Neural progenitor cell (in vitro differentiated cells): ENCODE measurements around the gene AK2. TPM values are rescaled to one million over a fixed set of nuclear protein-coding genes. Genes with fewer than 3 reads are reported as not detected.

Experiments
- DNase-seq: peaks from one replicate; pipeline ENCODE4 v3.0.0-alpha.2; 2016; ENCODE audit warnings: low spot score
- H2AFZ ChIP-seq: fragments of 200-600 bp; sonication (generic); replicated peaks from 2 replicates; pipeline ENCODE4 v1.6.1; 2016; ENCODE audit warnings: antibody characterized with exemption
- H3F3A ChIP-seq: fragments of 200-600 bp; sonication (generic); 2 replicates; pipeline ENCODE4 v1.6.1; 2016; ENCODE audit warnings: antibody characterized with exemption, low read depth
- H3K27ac ChIP-seq: fragments of 200-600 bp; sonication (generic); 2 replicates; pipeline ENCODE4 v1.5.1; 2016; ENCODE audit warnings: mild to moderate bottlenecking
- H3K27me3 ChIP-seq: fragments of 200-600 bp; sonication (generic); 2 replicates; pipeline ENCODE4 v1.6.1; 2016; ENCODE audit warnings: mild to moderate bottlenecking, moderate library complexity
- H3K36me3 ChIP-seq: fragments of 200-600 bp; sonication (generic); 2 replicates; pipeline ENCODE4 v1.5.1; 2016
- H3K4me1 ChIP-seq: fragments of 200-600 bp; sonication (generic); 2 replicates; pipeline ENCODE4 v1.6.1; 2016; ENCODE audit warnings: mixed run types
- H3K4me2 ChIP-seq: fragments of 200-600 bp; sonication (generic); 2 replicates; pipeline ENCODE4 v1.6.1; 2016
- H3K4me3 ChIP-seq: fragments of 200-600 bp; sonication (generic); 2 replicates; pipeline ENCODE4 v1.5.1; 2016
- H3K79me2 ChIP-seq: fragments of 200-600 bp; sonication (generic); 2 replicates; pipeline ENCODE4 v1.6.1; 2016; ENCODE audit warnings: low read depth
- H3K9ac ChIP-seq: fragments of 200-600 bp; sonication (generic); 2 replicates; pipeline ENCODE4 v1.6.1; 2016
- H3K9me3 ChIP-seq: fragments of 200-600 bp; sonication (generic); 2 replicates; pipeline ENCODE4 v1.5.1; 2016; ENCODE audit warnings: low read depth
- H4K20me1 ChIP-seq: fragments of 200-600 bp; sonication (generic); 2 replicates; pipeline ENCODE4 v1.6.1; 2016; ENCODE audit warnings: low read depth
- H3K27ac Mint-ChIP-seq: 3 replicates; pipeline ENCODE4 v1.8.0; 2021; ENCODE audit warnings: mixed read lengths
- H3K27me3 Mint-ChIP-seq: 2 replicates; pipeline ENCODE4 v1.8.0; 2022; ENCODE audit warnings: low read depth, mild to moderate bottlenecking, inconsistent platforms, moderate library complexity, mixed read lengths; ENCODE audit not compliant: insufficient read depth
- H3K36me3 Mint-ChIP-seq: 3 replicates; pipeline ENCODE4 v1.8.0; 2021; ENCODE audit warnings: mixed read lengths
- H3K4me1 Mint-ChIP-seq: 3 replicates; pipeline ENCODE4 v1.8.0; 2021; ENCODE audit warnings: mixed read lengths
- H3K4me3 Mint-ChIP-seq: 3 replicates; pipeline ENCODE4 v1.8.0; 2021; ENCODE audit warnings: mild to moderate bottlenecking, moderate library complexity, mixed read lengths
- H3K9me3 Mint-ChIP-seq: 3 replicates; pipeline ENCODE4 v1.8.0; 2020; ENCODE audit warnings: mixed read lengths
- EZH2 ChIP-seq: fragments of 200-600 bp; sonication (generic); IDR thresholded peaks from 2 replicates; pipeline ENCODE4 v1.6.1; 2017; ENCODE audit warnings: antibody characterized with exemption, mild to moderate bottlenecking, moderate library complexity
- EZH2phosphoT487 ChIP-seq: fragments of 200-600 bp; sonication (generic); IDR thresholded peaks from 2 replicates; pipeline ENCODE4 v1.6.1; 2017; ENCODE audit warnings: antibody characterized with exemption
- total RNA-seq: library from RNA; depleted of rRNA; stranded (reverse); fragments of >200 nt; gene quantifications from 2 replicates; pipeline ENCODE4 v1.2.3, GENCODE V29; 2015; ENCODE audit warnings: low replicate concordance
- TF ChIP-seq, protein P1 (sequence below): fragments of 200-600 bp; sonication (generic); IDR thresholded peaks from 2 replicates; pipeline ENCODE4 v1.5.1; 2017; ENCODE audit warnings: antibody characterized with exemption, mild to moderate bottlenecking

Gene AK2
- total RNA-seq, 1 donor from 2014 or later, result 128 TPM

GRCh38 chr1:32960819-32961355, 75.8 kb downstream of the AK2 start:
- Histone ChIP-seq H3K79me2 (peaks cover 52% of the 10 kb centered on the region), H3K4me3 (no peak overlapping the region), H3K4me2 (no peak overlapping the region)

DNA sequence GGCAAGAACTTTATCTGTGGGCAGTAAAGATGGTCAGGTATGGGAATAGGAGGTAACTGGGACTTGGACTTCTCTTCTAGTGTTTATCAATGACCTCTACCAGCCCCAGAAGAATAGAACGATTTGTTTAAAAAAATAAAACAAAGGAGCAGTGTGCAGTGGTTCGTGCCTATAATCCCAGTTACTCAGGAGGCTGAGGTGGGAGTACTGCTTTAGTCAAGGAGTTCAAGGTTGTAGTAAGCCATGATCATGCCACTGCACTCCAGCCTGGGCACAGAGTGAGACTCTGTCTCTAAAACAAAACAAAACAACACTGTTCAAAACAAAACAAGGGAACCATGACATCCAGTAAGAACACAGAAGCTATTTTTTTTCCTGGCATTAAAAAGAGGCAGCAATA, 76.3 kb downstream of the AK2 start:
- H3K4me3 ChIP-seq, result no peak overlapping the region
- no peak overlapping the region for H3K9ac ChIP-seq
- H3F3A ChIP-seq, result peaks cover 13% of the 10 kb centered on the region
- Mint-ChIP-seq H3K4me3 (no peak overlapping the region), H3K27ac (no peak overlapping the region), H3K27me3 (peaks cover 2% of the 10 kb centered on the region), H3K36me3 (peaks cover 2% of the 10 kb centered on the region), H3K9me3 (no peaks in the 10 kb centered on the region), H3K4me1 (peaks cover 31% of the 10 kb centered on the region)
- peaks cover 52% of the 10 kb centered on the region for H3K79me2 ChIP-seq
- no peaks in the 10 kb centered on the region for H3K36me3 ChIP-seq
- TF ChIP-seq EZH2 (no peak), EZH2phosphoT487 (no peak)
- TF ChIP-seq, protein P1, sequence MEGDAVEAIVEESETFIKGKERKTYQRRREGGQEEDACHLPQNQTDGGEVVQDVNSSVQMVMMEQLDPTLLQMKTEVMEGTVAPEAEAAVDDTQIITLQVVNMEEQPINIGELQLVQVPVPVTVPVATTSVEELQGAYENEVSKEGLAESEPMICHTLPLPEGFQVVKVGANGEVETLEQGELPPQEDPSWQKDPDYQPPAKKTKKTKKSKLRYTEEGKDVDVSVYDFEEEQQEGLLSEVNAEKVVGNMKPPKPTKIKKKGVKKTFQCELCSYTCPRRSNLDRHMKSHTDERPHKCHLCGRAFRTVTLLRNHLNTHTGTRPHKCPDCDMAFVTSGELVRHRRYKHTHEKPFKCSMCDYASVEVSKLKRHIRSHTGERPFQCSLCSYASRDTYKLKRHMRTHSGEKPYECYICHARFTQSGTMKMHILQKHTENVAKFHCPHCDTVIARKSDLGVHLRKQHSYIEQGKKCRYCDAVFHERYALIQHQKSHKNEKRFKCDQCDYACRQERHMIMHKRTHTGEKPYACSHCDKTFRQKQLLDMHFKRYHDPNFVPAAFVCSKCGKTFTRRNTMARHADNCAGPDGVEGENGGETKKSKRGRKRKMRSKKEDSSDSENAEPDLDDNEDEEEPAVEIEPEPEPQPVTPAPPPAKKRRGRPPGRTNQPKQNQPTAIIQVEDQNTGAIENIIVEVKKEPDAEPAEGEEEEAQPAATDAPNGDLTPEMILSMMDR, result no peak
- no peaks in the 10 kb centered on the region for H3K9me3 ChIP-seq
- DNase-seq, result no peak
- H3K4me1 ChIP-seq, result peaks cover 13% of the 10 kb centered on the region
- H2AFZ ChIP-seq, result no peak overlapping the region
- H3K4me2 ChIP-seq, result no peak overlapping the region
- peaks cover 31% of the 10 kb centered on the region for H4K20me1 ChIP-seq
- peaks cover 9% of the 10 kb centered on the region for H3K27me3 ChIP-seq
- no peak overlapping the region for H3K27ac ChIP-seq

More at GRCh38 chr1:32960819-32961355, 75.8 kb downstream of the AK2 start:
- DNase-seq, result no peak
- Mint-ChIP-seq H3K4me1 (peaks cover 31% of the 10 kb centered on the region), H3K36me3 (peaks cover 2% of the 10 kb centered on the region), H3K27ac (no peak overlapping the region), H3K27me3 (peaks cover 2% of the 10 kb centered on the region), H3K4me3 (no peak overlapping the region), H3K9me3 (no peaks in the 10 kb centered on the region)
- H3K36me3 ChIP-seq, result no peaks in the 10 kb centered on the region
- H4K20me1 ChIP-seq, result peaks cover 31% of the 10 kb centered on the region
- H2AFZ ChIP-seq, result no peak overlapping the region
- no peaks in the 10 kb centered on the region for H3K9me3 ChIP-seq
- TF ChIP-seq EZH2, result no peak
- TF ChIP-seq, protein P1, result no peak
- no peak for TF ChIP-seq EZH2phosphoT487
- no peak overlapping the region for H3K9ac ChIP-seq
- no peak overlapping the region for H3K27ac ChIP-seq
- peaks cover 9% of the 10 kb centered on the region for H3K27me3 ChIP-seq
- peaks cover 13% of the 10 kb centered on the region for H3F3A ChIP-seq
- H3K4me1 ChIP-seq, result peaks cover 13% of the 10 kb centered on the region

DNA sequence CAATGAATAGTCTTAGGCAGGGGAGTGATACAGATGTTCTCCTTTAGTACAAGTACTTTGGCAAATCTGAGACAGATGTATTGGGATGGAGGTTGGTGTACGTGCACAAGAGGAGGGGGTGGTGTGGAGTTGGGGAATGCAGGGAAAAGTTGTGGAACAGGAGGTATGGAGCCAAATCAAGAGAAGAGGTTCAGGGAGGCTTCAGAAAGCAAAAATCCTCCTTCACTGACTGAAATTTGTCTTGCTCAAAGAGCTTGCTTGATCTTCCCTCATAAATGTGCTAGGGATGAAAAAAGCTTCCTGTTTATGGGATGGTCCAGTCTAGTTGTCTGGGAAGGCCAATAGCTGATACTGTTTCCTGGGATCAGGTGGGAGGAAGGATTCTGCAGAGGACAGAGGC, 77.9 kb downstream of the AK2 start:
- peaks cover 2% of the 10 kb centered on the region for H3F3A ChIP-seq
- peaks cover 2% of the 10 kb centered on the region for H3K27me3 Mint-ChIP-seq
- H3K27ac ChIP-seq, result no peak overlapping the region
- H3K79me2 ChIP-seq, result peaks cover 52% of the 10 kb centered on the region
- H3K4me3 ChIP-seq, result no peak overlapping the region
- peaks cover 27% of the 10 kb centered on the region for H3K4me1 Mint-ChIP-seq
- H3K9me3 ChIP-seq, result no peaks in the 10 kb centered on the region
- no peak overlapping the region for H3K4me2 ChIP-seq
- peaks cover 13% of the 10 kb centered on the region for H3K4me1 ChIP-seq
- H3K9me3 Mint-ChIP-seq, result no peaks in the 10 kb centered on the region
- no peak for DNase-seq
- no peak for TF ChIP-seq EZH2
- TF ChIP-seq, protein P1, result no peak
- no peak for TF ChIP-seq EZH2phosphoT487
- H3K27ac Mint-ChIP-seq, result no peak overlapping the region
- peaks cover 9% of the 10 kb centered on the region for H3K27me3 ChIP-seq
- no peak overlapping the region for H3K4me3 Mint-ChIP-seq
- H3K36me3 ChIP-seq, result no peaks in the 10 kb centered on the region
- no peak overlapping the region for H2AFZ ChIP-seq
- peaks cover 29% of the 10 kb centered on the region for H4K20me1 ChIP-seq
- H3K9ac ChIP-seq, result no peak overlapping the region
- H3K36me3 Mint-ChIP-seq, result peaks cover 2% of the 10 kb centered on the region

Other genes starting within 250 kb of the AK2 start
- gene YARS1, start 219.5 kb downstream of the AK2 start, total RNA-seq, result 38.2 and 61.5 TPM in 2 replicates
- 72.9 and 107 TPM in 2 replicates for gene S100PBP, start 219.2 kb downstream of the AK2 start, total RNA-seq
- 9.6 and 21.4 TPM in 2 replicates for gene FNDC5, start 166.0 kb downstream of the AK2 start, total RNA-seq
- gene HPCA, start 150.4 kb downstream of the AK2 start, total RNA-seq, result 1.0 TPM in 1 of 2 replicates, not detected in the other
- gene TMEM54, start 135.5 kb downstream of the AK2 start, total RNA-seq, result 13.5 and 14.5 TPM in 2 replicates
- 11.5 and 14.2 TPM in 2 replicates for gene RNF19B, start 72.1 kb downstream of the AK2 start, total RNA-seq
- 1.3 and 5.8 TPM in 2 replicates for gene AZIN2, start 44.3 kb upstream of the AK2 start, total RNA-seq
- 1.4 and 5.0 TPM in 2 replicates for gene TRIM62, start 145.2 kb upstream of the AK2 start, total RNA-seq
- 10.9 and 27.9 TPM in 2 replicates for gene ZNF362, start 219.6 kb upstream of the AK2 start, total RNA-seq